Body of pancreas (tissue), 4 donors: ENCODE data around the gene AGAP1.

Experiments used
- CTCF ChIP-seq, 7 experiments: fragments of 450-650 bp in 4 of 7; fragments of 200-600 bp in 3 of 7; sonication (generic) in 3 of 7; IDR thresholded peaks; one replicate each; pipeline ENCODE4 v1.5.1; 2016 to 2019; ENCODE audit warnings: antibody characterized with exemption in 7 of 7
- POLR2A ChIP-seq, 3 donors: fragments of 450-650 bp; IDR thresholded peaks; one replicate each; pipeline ENCODE4 v1.6.1; 2016; ENCODE audit warnings: antibody characterized with exemption in 3 of 3, mild to moderate bottlenecking in 2 of 3

- TF ChIP-seq CTCF (IDR thresholded peaks at IDR 0.05) (no peak), POLR2A (IDR thresholded peaks at IDR 0.05) (no peak)
Observed at GRCh38 chr2:235614176-235614860, 120.5 kb downstream of the AGAP1 start.
